GM20000 (cell line): ENCODE measurements around the gene AKT3.

Experiments
- DNase-seq: peaks from one replicate; pipeline ENCODE4 v3.0.0; 2012; ENCODE audit warnings: low spot score
- CTCF ChIP-seq: IDR thresholded peaks from 2 replicates; pipeline ENCODE4 v1.5.1; 2012; ENCODE audit warnings: mild to moderate bottlenecking, control low read depth; ENCODE audit errors: extremely low read depth, missing control alignments

The AKT3 gene

GRCh38 chr1:243539636-243540035 is 310.4 kb downstream of the AKT3 start:
- DNase-seq = no peak
- TF ChIP-seq CTCF = no peak

GRCh38 chr1:243535014-243535413 is 315.0 kb downstream of the AKT3 start:
- no peak for DNase-seq
- no peak for TF ChIP-seq CTCF

- DNase-seq = no peak
- TF ChIP-seq CTCF = no peak
These were observed 320.5 kb downstream of the AKT3 start for GRCh38 chr1:243529512-243529911.

- TF ChIP-seq CTCF = no peak
- no peak for DNase-seq
These were observed 321.5 kb downstream of the AKT3 start for GRCh38 chr1:243528459-243529121.

- TF ChIP-seq CTCF = no peak
- DNase-seq = no peak
These were observed 323.9 kb downstream of the AKT3 start for GRCh38 chr1:243526180-243526579.

- DNase-seq = no peak
- no peak for TF ChIP-seq CTCF
These were observed 325.0 kb downstream of the AKT3 start for GRCh38 chr1:243525085-243525487.

GRCh38 chr1:243523766-243524165 is 326.3 kb downstream of the AKT3 start:
- no peak for DNase-seq
- TF ChIP-seq CTCF = no peak
